CD4-positive, alpha-beta T cell (primary cell): Measurements from ENCODE around the gene RNASE8. TPM values are rescaled to one million over a fixed set of nuclear protein-coding genes. Genes with fewer than 3 reads are reported as not detected.
A peak's percentile ranks its signal among the peaks of the same experiment; 100 is the strongest.

ENCODE experiments used
- ATAC-seq: fragments of 200-7000 bp; cut with Tn5 transposase; one replicate; pipeline ENCODE4 v1.10.0; 2022; ENCODE audit warnings: mild to moderate bottlenecking; ENCODE audit not compliant: poor library complexity
- CTCF ChIA-PET: fragments of 350-600 bp; sonication (Branson Sonifier 250); formaldehyde crosslinking; loops from one replicate; lab custom pipeline; 2021; ENCODE audit warnings: antibody characterized with exemption, inconsistent platforms; lab: Charles Lee
- POLR2A ChIA-PET: fragments of 350-600 bp; sonication (Branson Sonifier 250); formaldehyde crosslinking; loops from one replicate; lab custom pipeline; 2021; ENCODE audit warnings: antibody characterized with exemption, inconsistent platforms; lab: Charles Lee
- DNase-seq, 14 experiments: peaks; one replicate each; pipeline ENCODE4 v3.0.0-alpha.2; 2013 to 2020; ENCODE audit warnings: mixed read lengths in 2 of 14
- H3K27ac ChIP-seq, 2 donors: one replicate each; pipeline versions ENCODE4 v1.5.1 to v1.7.0; 2013; ENCODE audit warnings: low read length in 2 of 2, low read depth in 1 of 2, mild to moderate bottlenecking in 1 of 2
- H3K27me3 ChIP-seq, 2 experiments: 1 replicate in 1 of 2; 2 replicates in 1 of 2; pipeline versions ENCODE4 v1.6.1 to v1.7.0; 2013; ENCODE audit warnings: low read length in 2 of 2, control low read depth in 1 of 2, mild to moderate bottlenecking in 1 of 2, moderate library complexity in 1 of 2; ENCODE audit not compliant: insufficient read depth in 2 of 2, control insufficient read depth in 1 of 2
- H3K36me3 ChIP-seq: one replicate; pipeline ENCODE4 v1.6.1; 2013; ENCODE audit warnings: low read length, control low read depth; ENCODE audit not compliant: insufficient read depth
- H3K4me1 ChIP-seq: one replicate; pipeline ENCODE4 v1.6.1; 2013; ENCODE audit warnings: low read length, control low read depth; ENCODE audit not compliant: insufficient read depth
- H3K4me3 ChIP-seq: one replicate; pipeline ENCODE4 v1.5.1; 2013; ENCODE audit warnings: mild to moderate bottlenecking, low read length, moderate library complexity
- H3K9me3 ChIP-seq, 2 experiments: 1 replicate in 1 of 2; 2 replicates in 1 of 2; pipeline versions ENCODE4 v1.6.1 to v1.7.0; 2013; ENCODE audit warnings: low read length in 2 of 2, mild to moderate bottlenecking in 2 of 2, control low read depth in 1 of 2, moderate library complexity in 1 of 2; ENCODE audit not compliant: control insufficient read depth in 1 of 2, insufficient read depth in 1 of 2
- H3K27ac Mint-ChIP-seq: one replicate; pipeline ENCODE4 v1.8.0; 2020; ENCODE audit warnings: mixed read lengths
- H3K27me3 Mint-ChIP-seq: one replicate; pipeline ENCODE4 v1.8.0; 2021; ENCODE audit warnings: mixed read lengths
- H3K36me3 Mint-ChIP-seq: one replicate; pipeline ENCODE4 v1.8.0; 2021; ENCODE audit warnings: low read depth, mixed read lengths
- H3K4me1 Mint-ChIP-seq: one replicate; pipeline ENCODE4 v1.8.0; 2021; ENCODE audit warnings: low read depth, mixed read lengths
- H3K4me3 Mint-ChIP-seq: one replicate; pipeline ENCODE4 v1.8.0; 2020; ENCODE audit warnings: mild to moderate bottlenecking, mixed read lengths
- H3K9me3 Mint-ChIP-seq: one replicate; pipeline ENCODE4 v1.8.0; 2020; ENCODE audit warnings: mixed read lengths
- CTCF ChIP-seq: fragments of 200-600 bp; IDR thresholded peaks from one replicate; pipeline ENCODE4 v1.8.0; 2022; ENCODE audit warnings: antibody characterized with exemption, mild to moderate bottlenecking
- intact Hi-C, 2 experiments: fragments of 100-400 bp; cut with DNase I in 1 of 2; cut with micrococcal nuclease in 1 of 2; formaldehyde crosslinking; loops; one replicate each; pipeline versions ENCODE4 v1.15.1 to v1.9.0; 2023 to 2025; cut with DNase I, micrococcal nuclease
- total RNA-seq, 174 experiments: library from RNA in 2 of 174; stranded (reverse) in 2 of 174; gene quantifications; one replicate each; pipeline ENCODE4 v1.2.3 and lab custom pipeline; 2021 to 2026

Gene RNASE8
- total RNA-seq, 2 experiments from 2014 or later, result not detected

GRCh38 chr14:21068521-21069387 is 11.1 kb downstream of the RNASE8 start:
- Mint-ChIP-seq H3K4me3 (peak overlapping the region; percentile 80), H3K4me1 (peaks cover 37% of the 10 kb centered on the region), H3K36me3 (no peaks in the 10 kb centered on the region), H3K27me3 (peaks cover 89% of the 10 kb centered on the region), H3K9me3 (no peaks in the 10 kb centered on the region), H3K27ac (no peak overlapping the region)
- POLR2A ChIA-PET, result interaction anchor here (1.5 to 3.6 kb wide), 4 partner anchors 19 to 54 kb away, joined by 5 to 37 read pairs (median 6); no protein-coding TSS in a partner anchor
- Histone ChIP-seq H3K9me3 (peaks cover 0 to 13% of the 10 kb centered on the region in 2 experiments), H3K27ac (no peak overlapping the region), H3K4me3 (peak overlapping the region; percentile 51), H3K4me1 (peaks cover 37% of the 10 kb centered on the region), H3K27me3 (peaks cover 44 to 65% of the 10 kb centered on the region in 2 experiments), H3K36me3 (no peaks in the 10 kb centered on the region)
- CTCF ChIA-PET, result interaction anchor here (0.7 to 3.5 kb wide), 15 partner anchors 15 to 67 kb away, joined by 3 to 66 read pairs (median 4); partner anchors contain the start of gene TMEM253
- ATAC-seq, result peak; percentile 58
- DNase-seq, result peak in 10 of 14 experiments; percentile 25 to 85 (median 48)
- intact Hi-C loops, result loop anchor here (1.0 kb wide), 2 partner anchors 24 to 36 kb away; no protein-coding TSS in a partner anchor
- peak; percentile 47 for TF ChIP-seq CTCF

- Mint-ChIP-seq H3K27ac (no peak overlapping the region), H3K27me3 (peaks cover 85% of the 10 kb centered on the region), H3K4me1 (peaks cover 37% of the 10 kb centered on the region), H3K36me3 (no peaks in the 10 kb centered on the region), H3K4me3 (peak overlapping the region; percentile 80), H3K9me3 (no peaks in the 10 kb centered on the region)
- no peak overlapping the region for H3K27ac ChIP-seq
- no peak for ATAC-seq
- H3K27me3 ChIP-seq, result peaks cover 44 to 62% of the 10 kb centered on the region in 2 experiments
- H3K9me3 ChIP-seq, result peaks cover 0 to 13% of the 10 kb centered on the region in 2 experiments
- no peaks in the 10 kb centered on the region for H3K36me3 ChIP-seq
- H3K4me3 ChIP-seq, result peak overlapping the region; percentile 51
- H3K4me1 ChIP-seq, result peaks cover 37% of the 10 kb centered on the region
- ChIA-PET CTCF (interaction anchor here (1.5 to 3.5 kb wide), 4 partner anchors 19 to 54 kb away, joined by 5 to 63 read pairs (median 36); no protein-coding TSS in a partner anchor), POLR2A (interaction anchor here (1.5 to 3.6 kb wide), 7 partner anchors 18 to 55 kb away, joined by 5 to 37 read pairs (median 8); no protein-coding TSS in a partner anchor)
- DNase-seq, result peak in 3 of 14 experiments; percentile 24 to 69 (median 68)
- TF ChIP-seq CTCF, result no peak
- intact Hi-C loops, result no loop called here
These were observed 11.9 kb downstream of the RNASE8 start for GRCh38 chr14:21069388-21070082.

GRCh38 chr14:21070083-21070609 is 12.5 kb downstream of the RNASE8 start, which contains the start of gene ARHGEF40:
Gene ARHGEF40, plus strand, starts transcription at chr14:21070304. Its CDS starts 93 bp downstream, at chr14:21070397.
- ChIA-PET CTCF (interaction anchor here (0.9 to 2.7 kb wide), 4 partner anchors 18 to 36 kb away, joined by 3 to 26 read pairs (median 14); no protein-coding TSS in a partner anchor), POLR2A (interaction anchor here (0.7 to 2.1 kb wide), 4 partner anchors 18 to 73 kb away, joined by 3 to 15 read pairs (median 10); no protein-coding TSS in a partner anchor)
- intact Hi-C loops, result no loop called here
- Histone ChIP-seq H3K4me3 (peak within 1 kb of the TSS; percentile 51), H3K36me3 (no peaks in the 10 kb centered on the region), H3K9me3 (peaks cover 0 to 13% of the 10 kb centered on the region in 2 experiments), H3K27me3 (peaks cover 44 to 59% of the 10 kb centered on the region in 2 experiments), H3K4me1 (peaks cover 37% of the 10 kb centered on the region), H3K27ac (no peak within 1 kb of the TSS)
- H3K4me3 Mint-ChIP-seq, result peak within 1 kb of the TSS; percentile 86
- DNase-seq (peak in 4 of 14 experiments; percentile 25 to 62 (median 48)), ATAC-seq (no peak)
- peaks cover 78% of the 10 kb centered on the region for H3K27me3 Mint-ChIP-seq
- H3K9me3 Mint-ChIP-seq, result no peaks in the 10 kb centered on the region
- peaks cover 37% of the 10 kb centered on the region for H3K4me1 Mint-ChIP-seq
- no peaks in the 10 kb centered on the region for H3K36me3 Mint-ChIP-seq
- TF ChIP-seq CTCF, result no peak
- no peak within 1 kb of the TSS for H3K27ac Mint-ChIP-seq
